Brain microvascular endothelial cell (primary cell): ENCODE measurements around the gene FGF1.

ENCODE experiments used
- DNase-seq: peaks from one replicate; pipeline ENCODE4 v3.0.0-alpha.2; 2020
- H3K27ac ChIP-seq: fragments of 250-450 bp; sonication (Bioruptor Pico); 2 replicates; pipeline ENCODE4 v1.5.1; 2020; ENCODE audit warnings: mild to moderate bottlenecking, moderate library complexity
- H3K27me3 ChIP-seq: fragments of 250-450 bp; sonication (Bioruptor Pico); replicated peaks from 2 replicates; pipeline ENCODE4 v1.5.1; 2020; ENCODE audit warnings: mild to moderate bottlenecking
- H3K36me3 ChIP-seq: fragments of 250-450 bp; sonication (Bioruptor Pico); replicated peaks from 2 replicates; pipeline ENCODE4 v1.5.1; 2020; ENCODE audit warnings: mild to moderate bottlenecking
- H3K4me3 ChIP-seq: 2 replicates; pipeline ENCODE4 v1.5.1; 2011; ENCODE audit warnings: low read depth, mild to moderate bottlenecking, control low read depth, low read length, moderate library complexity
- CTCF ChIP-seq: IDR thresholded peaks from 2 replicates; pipeline ENCODE4 v1.5.1; 2011; ENCODE audit warnings: low read depth, mild to moderate bottlenecking, moderate library complexity, low read length, control low read depth, inconsistent platforms; ENCODE audit errors: missing control alignments
- in situ Hi-C: cut with HindIII; loops from 2 replicates; pipeline ENCODE4 v1.10.0; 2017; ENCODE audit warnings: low sequenced_read_pairs, low pct_ligation_motif_present

FGF1 gene

GRCh38 chr5:142572006-142572405 is 113.9 kb downstream of the FGF1 start:
- H3K4me3 ChIP-seq, result no peak overlapping the region
- no peak for TF ChIP-seq CTCF
- in situ Hi-C loops, result no loop called here
- no peak for DNase-seq
- H3K27me3 ChIP-seq, result no peaks in the 10 kb centered on the region
- H3K27ac ChIP-seq, result no peak overlapping the region
- H3K36me3 ChIP-seq, result no peaks in the 10 kb centered on the region

- H3K4me3 ChIP-seq, result no peak overlapping the region
- in situ Hi-C loops, result no loop called here
- H3K36me3 ChIP-seq, result no peaks in the 10 kb centered on the region
- no peaks in the 10 kb centered on the region for H3K27me3 ChIP-seq
- TF ChIP-seq CTCF, result no peak
- DNase-seq, result no peak
- H3K27ac ChIP-seq, result no peak overlapping the region
Measured at GRCh38 chr5:142571371-142571770, 114.5 kb downstream of the FGF1 start.

- in situ Hi-C loops, result no loop called here
- Histone ChIP-seq H3K27me3 (no peaks in the 10 kb centered on the region), H3K27ac (no peak overlapping the region), H3K36me3 (no peaks in the 10 kb centered on the region), H3K4me3 (no peak overlapping the region)
- DNase-seq, result no peak
- no peak for TF ChIP-seq CTCF
Measured at GRCh38 chr5:142569905-142570304, 116.0 kb downstream of the FGF1 start.

DNA sequence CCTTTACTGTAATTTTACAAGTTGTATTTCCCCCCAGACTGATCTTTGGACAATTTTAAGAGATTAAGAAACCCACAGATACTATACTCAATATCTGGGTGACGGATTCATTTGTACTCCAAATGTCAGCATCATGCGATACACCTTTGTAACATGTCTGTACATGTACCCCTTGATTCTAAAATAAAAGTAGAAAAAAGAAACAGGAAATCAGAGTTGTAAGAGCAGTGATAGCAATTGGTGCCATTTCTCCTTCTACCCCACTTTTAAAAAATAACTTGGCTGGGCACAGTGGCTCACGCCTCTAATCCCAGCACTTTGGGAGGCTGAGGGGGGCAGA is 116.9 kb downstream of the FGF1 start:
- peak overlapping the region; percentile 90 for H3K27ac ChIP-seq
- no peaks in the 10 kb centered on the region for H3K36me3 ChIP-seq
- TF ChIP-seq CTCF, result no peak
- DNase-seq, result no peak
- in situ Hi-C loops, result no loop called here
- H3K27me3 ChIP-seq, result no peaks in the 10 kb centered on the region
- no peak overlapping the region for H3K4me3 ChIP-seq

DNA sequence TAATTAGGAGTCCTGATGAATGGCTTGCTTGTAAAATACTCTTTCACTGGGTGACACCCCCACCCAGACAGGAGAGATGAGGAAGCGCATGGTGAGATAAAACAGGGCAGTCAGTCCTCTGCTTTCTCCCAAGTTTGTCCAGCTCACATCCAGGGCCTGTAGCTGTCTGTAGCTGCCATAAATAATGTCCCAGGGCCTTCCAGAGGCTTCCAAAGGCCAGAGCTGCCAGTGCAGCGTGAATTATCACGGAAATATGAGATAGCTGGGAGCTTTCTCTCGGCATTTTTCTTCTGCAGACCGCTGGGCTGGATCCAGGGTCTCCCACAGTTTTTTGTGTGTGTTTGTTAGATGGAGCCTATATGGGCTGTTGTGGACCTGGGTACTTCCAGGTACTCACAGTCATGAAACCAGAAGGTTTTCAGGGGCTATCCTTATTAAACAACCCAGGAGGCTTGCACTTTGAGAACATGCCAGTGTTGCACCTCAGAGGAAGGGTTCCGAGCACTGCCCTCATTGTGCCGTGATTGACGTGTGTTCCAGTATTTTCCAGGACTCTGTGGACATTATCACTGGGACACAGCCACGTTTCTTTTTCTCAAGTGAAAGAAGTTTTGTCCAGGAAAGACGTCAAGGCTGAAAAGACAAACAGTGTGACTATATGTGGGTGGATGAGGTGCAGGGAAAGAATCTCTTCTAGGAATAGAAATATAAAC is 117.5 kb downstream of the FGF1 start:
- Histone ChIP-seq H3K27ac (peak overlapping the region; percentile 90), H3K36me3 (no peaks in the 10 kb centered on the region), H3K27me3 (no peaks in the 10 kb centered on the region), H3K4me3 (no peak overlapping the region)
- DNase-seq, result peak; percentile 83
- in situ Hi-C loops, result no loop called here
- TF ChIP-seq CTCF, result no peak

GRCh38 chr5:142561486-142562097 is 124.3 kb downstream of the FGF1 start:
- in situ Hi-C loops, result no loop called here
- no peak for TF ChIP-seq CTCF
- no peaks in the 10 kb centered on the region for H3K36me3 ChIP-seq
- no peak overlapping the region for H3K4me3 ChIP-seq
- H3K27me3 ChIP-seq, result no peaks in the 10 kb centered on the region
- H3K27ac ChIP-seq, result no peak overlapping the region
- no peak for DNase-seq
